ENCODE measurements around the gene UCKL1. TPM values are rescaled to one million over a fixed set of nuclear protein-coding genes. Genes with fewer than 3 reads are reported as not detected.

Gene UCKL1
- total RNA-seq, 4 donors from 2014 or later = 16.6 to 31.0 (median 24.1) TPM

DNA sequence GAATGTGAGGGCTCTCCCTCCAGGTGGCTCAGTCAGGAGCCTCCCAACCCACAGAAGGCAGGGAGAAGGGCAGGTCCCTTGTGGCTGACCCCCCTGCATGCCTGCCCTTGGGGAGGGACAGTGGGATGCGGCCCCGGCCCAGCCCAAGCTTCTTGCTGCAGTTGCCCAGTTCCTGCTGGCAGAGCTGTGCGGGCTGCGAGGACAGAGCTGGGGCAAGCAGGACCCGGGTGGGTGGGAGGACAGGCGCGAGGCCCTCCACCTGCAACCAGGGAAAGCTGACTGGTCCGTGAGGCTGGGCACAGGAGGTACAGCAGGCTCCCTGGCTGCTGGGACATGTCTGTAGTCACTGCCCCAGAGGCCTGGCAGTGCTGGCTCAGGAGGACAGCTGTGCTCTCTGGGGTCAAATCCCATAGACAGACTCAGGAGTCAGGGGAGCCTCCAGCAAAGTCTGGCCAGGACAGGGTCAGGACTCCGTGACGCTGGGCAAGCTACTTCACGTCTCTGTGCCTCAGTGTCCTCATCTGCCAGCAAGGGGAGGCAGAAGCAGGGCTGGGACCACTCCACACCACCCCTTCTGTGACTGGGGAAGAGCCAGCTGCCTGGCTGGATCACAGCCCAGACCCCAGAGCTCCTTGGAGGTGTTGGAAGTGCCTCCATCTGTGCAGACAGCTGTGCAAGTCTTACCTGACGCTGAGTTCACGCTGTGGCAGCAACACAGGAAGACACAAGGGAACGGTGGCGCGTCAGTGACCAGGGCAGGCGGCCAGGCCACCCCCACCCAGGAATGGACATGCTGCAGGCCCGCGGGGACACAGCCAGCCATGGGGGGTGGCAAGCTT is 13.0 kb downstream of the UCKL1 start:
- no peak for DNase-seq (ENCODE audit: extremely low spot score)
- Histone ChIP-seq H3K4me1 (peaks cover 43 to 62% (median 48%) of the 10 kb centered on the region in 4 donors), H3K27ac (replicated peaks in 1 of 4) (peak overlapping the region; percentile 46 to 75 (median 68)), H3K4me3 (no peak overlapping the region), H3K36me3 (peaks cover 38 to 78% (median 77%) of the 10 kb centered on the region in 4 donors), H3K27me3 (no peaks in the 10 kb centered on the region), H3K9me3 (no peaks in the 10 kb centered on the region)
- intact Hi-C loops (cut with DNase I) = no loop called here
- WGBS = 63% methylated on average over 5 of the region's 19 CpGs
- TF ChIP-seq POLR2A (IDR thresholded peaks at IDR 0.05; ENCODE audit: low read depth) (no peak), EP300 (IDR thresholded peaks at IDR 0.05) (no peak), POLR2AphosphoS5 (IDR thresholded peaks at IDR 0.05) (no peak)
- TF ChIP-seq, protein P1, sequence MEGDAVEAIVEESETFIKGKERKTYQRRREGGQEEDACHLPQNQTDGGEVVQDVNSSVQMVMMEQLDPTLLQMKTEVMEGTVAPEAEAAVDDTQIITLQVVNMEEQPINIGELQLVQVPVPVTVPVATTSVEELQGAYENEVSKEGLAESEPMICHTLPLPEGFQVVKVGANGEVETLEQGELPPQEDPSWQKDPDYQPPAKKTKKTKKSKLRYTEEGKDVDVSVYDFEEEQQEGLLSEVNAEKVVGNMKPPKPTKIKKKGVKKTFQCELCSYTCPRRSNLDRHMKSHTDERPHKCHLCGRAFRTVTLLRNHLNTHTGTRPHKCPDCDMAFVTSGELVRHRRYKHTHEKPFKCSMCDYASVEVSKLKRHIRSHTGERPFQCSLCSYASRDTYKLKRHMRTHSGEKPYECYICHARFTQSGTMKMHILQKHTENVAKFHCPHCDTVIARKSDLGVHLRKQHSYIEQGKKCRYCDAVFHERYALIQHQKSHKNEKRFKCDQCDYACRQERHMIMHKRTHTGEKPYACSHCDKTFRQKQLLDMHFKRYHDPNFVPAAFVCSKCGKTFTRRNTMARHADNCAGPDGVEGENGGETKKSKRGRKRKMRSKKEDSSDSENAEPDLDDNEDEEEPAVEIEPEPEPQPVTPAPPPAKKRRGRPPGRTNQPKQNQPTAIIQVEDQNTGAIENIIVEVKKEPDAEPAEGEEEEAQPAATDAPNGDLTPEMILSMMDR (IDR thresholded peaks at IDR 0.05) = no peak

DNA sequence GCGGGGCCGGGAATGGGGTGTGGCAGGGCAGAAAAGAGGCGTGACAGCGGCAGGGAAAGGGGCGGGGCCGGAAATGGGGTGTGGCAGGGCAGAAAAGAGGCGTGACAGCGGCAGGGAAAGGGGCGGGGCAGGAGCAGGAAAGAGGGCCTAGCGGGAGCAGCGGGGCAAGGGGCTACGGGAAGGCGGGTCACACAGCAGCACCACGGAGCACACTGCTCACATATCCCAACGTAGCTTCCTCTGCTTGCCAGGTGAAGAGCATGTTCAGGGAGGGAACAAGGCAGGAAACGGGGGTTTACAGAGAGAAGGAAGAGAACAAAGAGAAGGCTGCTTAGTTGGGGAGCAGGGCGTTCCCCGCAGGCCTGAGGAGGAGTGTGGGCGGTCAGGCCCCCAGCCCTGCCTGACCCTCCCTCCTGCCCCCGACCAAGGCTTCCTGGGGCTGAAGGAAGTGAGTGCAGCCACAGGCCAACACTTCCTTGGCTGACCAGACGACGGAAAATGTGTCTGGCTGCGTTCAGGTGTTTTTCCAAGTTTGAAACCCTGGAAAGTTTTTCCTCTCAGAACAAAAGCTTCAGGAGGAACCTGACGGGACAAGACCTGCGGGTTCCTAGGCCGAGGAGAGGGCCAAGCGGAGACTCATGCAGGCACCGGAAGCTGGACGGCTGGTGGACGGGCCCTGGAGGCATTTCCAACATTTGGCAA is 13.8 kb downstream of the UCKL1 start:
- TF ChIP-seq EP300 (IDR thresholded peaks at IDR 0.05) = no peak
- TF ChIP-seq, protein P1 (IDR thresholded peaks at IDR 0.05) = no peak
- 62% methylated on average over 30 of the region's 30 CpGs for WGBS
- intact Hi-C loops (cut with DNase I) = no loop called here
- Histone ChIP-seq H3K4me3 (no peak overlapping the region), H3K4me1 (peaks cover 35 to 54% (median 40%) of the 10 kb centered on the region in 4 donors), H3K27me3 (no peaks in the 10 kb centered on the region), H3K36me3 (peaks cover 38 to 82% (median 81%) of the 10 kb centered on the region in 4 donors), H3K27ac (replicated peaks in 1 of 4) (peak overlapping the region; percentile 46 to 75 (median 68)), H3K9me3 (no peaks in the 10 kb centered on the region)
- DNase-seq (ENCODE audit: extremely low spot score) = no peak

DNA sequence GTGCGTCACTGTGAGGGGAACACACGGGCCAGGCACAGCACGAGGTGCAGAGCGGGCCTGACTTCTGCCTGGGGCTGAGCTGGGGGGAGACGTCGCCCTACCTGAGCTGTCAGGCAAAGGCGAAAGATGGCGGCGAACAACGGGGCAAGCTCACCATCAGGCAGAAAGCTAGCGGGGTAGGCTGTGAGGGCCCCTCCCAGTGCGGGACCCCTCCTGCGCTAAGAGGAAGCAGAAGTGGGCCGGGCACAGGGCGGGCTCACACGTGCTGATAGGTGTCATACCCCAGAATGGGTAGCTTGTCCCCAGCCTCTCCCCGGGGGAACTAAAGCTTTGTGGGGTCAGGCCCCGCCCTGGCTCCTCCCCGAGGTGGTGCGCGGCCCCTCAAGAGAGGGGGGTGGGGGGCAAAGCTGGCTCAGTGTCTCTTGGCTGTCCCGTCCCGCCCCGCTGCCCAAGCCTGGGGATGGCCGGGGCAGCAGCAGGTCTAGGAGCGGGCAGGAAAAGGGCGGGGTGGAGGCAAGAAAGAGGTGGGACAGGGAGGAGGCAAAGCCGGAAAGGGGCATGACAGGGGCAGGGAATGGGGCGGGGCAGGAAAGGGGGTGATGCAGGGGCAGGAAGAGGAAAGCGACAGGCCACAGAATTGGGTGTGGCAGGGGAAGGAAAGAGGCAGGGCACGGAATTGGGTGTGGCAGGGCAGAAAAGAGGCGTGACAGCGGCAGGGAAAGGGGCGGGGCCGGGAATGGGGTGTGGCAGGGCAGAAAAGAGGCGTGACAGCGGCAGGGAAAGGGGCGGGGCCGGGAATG is 14.7 kb downstream of the UCKL1 start:
- Histone ChIP-seq H3K36me3 (peaks cover 38 to 84% (median 80%) of the 10 kb centered on the region in 4 donors), H3K27me3 (no peaks in the 10 kb centered on the region), H3K9me3 (no peaks in the 10 kb centered on the region), H3K27ac (replicated peaks in 1 of 4) (peak overlapping the region in 3 of 4 donors; percentile 48 to 71 (median 49)), H3K4me3 (no peak overlapping the region), H3K4me1 (peaks cover 25 to 45% (median 31%) of the 10 kb centered on the region in 4 donors)
- no peak for DNase-seq (ENCODE audit: extremely low spot score)
- 68% methylated on average over 37 of the region's 39 CpGs for WGBS
- intact Hi-C loops (cut with DNase I) = no loop called here
- TF ChIP-seq, protein P1 (IDR thresholded peaks at IDR 0.05) = no peak
- TF ChIP-seq POLR2AphosphoS5 (IDR thresholded peaks at IDR 0.05) = no peak
- TF ChIP-seq POLR2A (IDR thresholded peaks at IDR 0.05; ENCODE audit: low read depth) = no peak
- TF ChIP-seq EP300 (IDR thresholded peaks at IDR 0.05) = no peak

DNA sequence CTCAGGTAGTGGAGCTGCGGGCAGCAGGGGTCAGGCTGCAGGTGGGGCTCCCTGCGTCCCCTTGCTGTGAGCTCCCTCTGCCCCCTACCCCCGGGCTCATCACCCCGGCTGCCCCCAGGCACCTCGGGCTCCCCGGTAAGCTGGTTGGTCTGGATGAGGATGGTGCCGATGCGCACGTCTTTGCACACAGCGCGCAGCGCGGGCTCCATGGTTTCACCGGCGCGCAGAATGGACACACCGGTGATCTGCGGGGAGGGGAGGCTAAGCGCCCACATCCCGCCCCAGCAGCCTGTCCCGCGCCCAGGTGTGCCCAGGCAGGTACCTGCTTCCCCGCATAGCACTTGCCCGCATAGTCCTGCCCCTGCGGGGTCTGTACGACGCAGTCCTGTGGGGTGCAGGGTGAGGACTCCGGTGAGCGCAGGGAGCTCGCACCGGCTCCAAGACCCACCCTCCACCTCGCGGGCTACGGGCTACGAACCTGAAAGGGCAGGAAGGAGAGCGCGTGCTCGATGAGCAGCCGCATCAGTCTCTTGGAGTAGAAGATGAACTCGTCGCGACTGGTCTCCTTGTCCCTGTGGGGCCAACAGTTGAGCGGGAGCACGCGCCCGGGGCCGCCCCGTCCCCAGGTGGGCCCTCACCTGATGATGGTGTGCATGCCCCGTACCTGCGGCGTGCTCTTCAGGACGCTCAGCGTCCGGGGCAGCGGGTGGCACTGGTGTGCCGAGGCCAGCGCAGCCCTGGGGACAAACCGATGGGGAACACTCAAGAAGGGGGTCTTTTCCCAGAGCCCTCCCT is 15.5 kb downstream of the UCKL1 start:
- Histone ChIP-seq H3K4me1 (peaks cover 24 to 44% (median 25%) of the 10 kb centered on the region in 4 donors), H3K4me3 (no peak overlapping the region), H3K9me3 (no peaks in the 10 kb centered on the region), H3K27ac (replicated peaks in 1 of 4) (peak overlapping the region in 3 of 4 donors; percentile 48 to 71 (median 49)), H3K27me3 (no peaks in the 10 kb centered on the region), H3K36me3 (peaks cover 33 to 83% (median 80%) of the 10 kb centered on the region in 4 donors)
- 88% methylated on average over 27 of the region's 58 CpGs for WGBS
- no peak for DNase-seq (ENCODE audit: extremely low spot score)
- intact Hi-C loops (cut with DNase I) = no loop called here
- no peak for TF ChIP-seq EP300 (IDR thresholded peaks at IDR 0.05)
- TF ChIP-seq POLR2A (IDR thresholded peaks at IDR 0.05; ENCODE audit: low read depth) = no peak
- TF ChIP-seq POLR2AphosphoS5 (IDR thresholded peaks at IDR 0.05) = no peak
- TF ChIP-seq, protein P1 (IDR thresholded peaks at IDR 0.05) = no peak
